Gastrocnemius medialis (tissue), 4 donors: ENCODE data around the gene ERBB2. TPM values are rescaled to one million over a fixed set of nuclear protein-coding genes. Genes with fewer than 3 reads are reported as not detected.
"Not testable (repeated sequence)": the region's sequence is repeated elsewhere in the genome, so short reads cannot be mapped to it uniquely, and the experiment has no call there.

Experiments
- ATAC-seq, 2 donors: fragments of 150-250 bp; one replicate each; pipeline ENCODE4 v1.9.1; 2016
- DNase-seq, 2 donors: peaks; one replicate each; pipeline ENCODE4 v3.0.0-alpha.2; 2019
- H3K27ac ChIP-seq, 4 donors: fragments of 200-600 bp; sonication (generic); 1 replicate in 1 of 4; 2 replicates in 3 of 4; pipeline ENCODE4 v1.5.1; 2016 to 2018; ENCODE audit warnings: mild to moderate bottlenecking in 2 of 4, moderate library complexity in 1 of 4
- H3K27me3 ChIP-seq, 3 donors: fragments of 200-600 bp; sonication (generic) in 2 of 3; 1 replicate in 1 of 3; 2 replicates in 2 of 3; pipeline versions ENCODE4 v1.5.1 to v1.6.0; 2016 to 2019; ENCODE audit warnings: mild to moderate bottlenecking in 1 of 3, moderate library complexity in 1 of 3
- H3K36me3 ChIP-seq, 2 donors: fragments of 200-600 bp; sonication (generic) in 1 of 2; one replicate each; pipeline ENCODE4 v1.5.1; 2017 to 2018
- H3K4me1 ChIP-seq, 2 donors: fragments of 200-600 bp; sonication (generic) in 1 of 2; one replicate each; pipeline ENCODE4 v1.5.1; 2016 to 2017; ENCODE audit warnings: mild to moderate bottlenecking in 2 of 2
- H3K4me3 ChIP-seq, 4 donors: fragments of 200-600 bp; sonication (generic) in 3 of 4; 1 replicate in 1 of 4; 2 replicates in 3 of 4; pipeline ENCODE4 v1.5.1; 2016 to 2019; ENCODE audit warnings: mild to moderate bottlenecking in 2 of 4
- H3K9me3 ChIP-seq, 3 donors: fragments of 200-600 bp; sonication (generic) in 2 of 3; 1 replicate in 1 of 3; 2 replicates in 2 of 3; pipeline ENCODE4 v1.5.1; 2016 to 2019
- POLR2A ChIP-seq, 2 donors: fragments of 450-650 bp; IDR thresholded peaks; one replicate each; pipeline ENCODE4 v1.6.1; 2017; ENCODE audit warnings: antibody characterized with exemption in 2 of 2, mild to moderate bottlenecking in 2 of 2, moderate library complexity in 2 of 2
- in situ Hi-C, 4 donors: fragments of 200-750 bp; cut with MboI; loops; one replicate each; pipeline versions ENCODE4 v1.15.0 to v1.8.0; 2017; ENCODE audit warnings: low sequenced_read_pairs in 4 of 4
- intact Hi-C: fragments of 100-400 bp; cut with DNase I; formaldehyde crosslinking; loops from one replicate; pipeline ENCODE4 v1.15.1; 2023; ENCODE audit warnings: low total_unique reads
- total RNA-seq, 4 donors: library from RNA; depleted of rRNA; stranded (reverse); fragments of >200 nt; gene quantifications; one replicate each; pipeline versions ENCODE4 v1.1.0 to v1.2.3, GENCODE V29; 2016
- TF ChIP-seq, protein P1 (sequence below), 5 experiments: fragments of 450-650 bp in 3 of 5; fragments of 200-600 bp in 2 of 5; sonication (generic) in 2 of 5; IDR thresholded peaks in 4 of 5; conservative IDR thresholded peaks in 1 of 5; 1 replicate in 4 of 5; 2 replicates in 1 of 5; pipeline ENCODE4 v1.5.1; 2016 to 2019; ENCODE audit warnings: antibody characterized with exemption in 5 of 5, mild to moderate bottlenecking in 3 of 5, moderate library complexity in 3 of 5

ERBB2 gene
- total RNA-seq, 4 donors from 2014 or later = 6.0 to 26.4 (median 15.3) TPM

DNA sequence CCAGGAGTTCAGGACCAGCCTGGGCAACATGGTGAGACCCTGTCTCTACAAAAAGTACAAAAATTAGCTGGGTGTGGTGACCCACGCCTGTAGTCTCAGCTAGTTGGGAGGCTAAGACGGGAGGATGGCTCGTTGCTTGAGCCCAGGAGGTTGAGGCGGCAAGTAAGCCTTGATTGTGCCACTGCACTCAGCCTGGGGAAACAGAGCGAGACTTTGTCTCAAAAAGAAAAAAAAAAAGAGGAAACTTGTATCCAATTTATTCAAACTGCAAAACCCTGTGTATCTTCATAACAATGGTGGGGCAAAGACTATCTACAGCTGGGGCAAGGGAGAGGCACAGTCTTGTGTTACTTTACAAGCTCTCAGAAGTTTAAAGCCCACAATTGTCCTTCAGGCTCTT is 59.3 kb downstream of the ERBB2 start:
- H3K4me3 ChIP-seq = no peak overlapping the region
- H3K9me3 ChIP-seq = no peaks in the 10 kb centered on the region
- DNase-seq (no peak), ATAC-seq (no peak)
- TF ChIP-seq POLR2A (IDR thresholded peaks at IDR 0.05) = no peak
- TF ChIP-seq, protein P1, sequence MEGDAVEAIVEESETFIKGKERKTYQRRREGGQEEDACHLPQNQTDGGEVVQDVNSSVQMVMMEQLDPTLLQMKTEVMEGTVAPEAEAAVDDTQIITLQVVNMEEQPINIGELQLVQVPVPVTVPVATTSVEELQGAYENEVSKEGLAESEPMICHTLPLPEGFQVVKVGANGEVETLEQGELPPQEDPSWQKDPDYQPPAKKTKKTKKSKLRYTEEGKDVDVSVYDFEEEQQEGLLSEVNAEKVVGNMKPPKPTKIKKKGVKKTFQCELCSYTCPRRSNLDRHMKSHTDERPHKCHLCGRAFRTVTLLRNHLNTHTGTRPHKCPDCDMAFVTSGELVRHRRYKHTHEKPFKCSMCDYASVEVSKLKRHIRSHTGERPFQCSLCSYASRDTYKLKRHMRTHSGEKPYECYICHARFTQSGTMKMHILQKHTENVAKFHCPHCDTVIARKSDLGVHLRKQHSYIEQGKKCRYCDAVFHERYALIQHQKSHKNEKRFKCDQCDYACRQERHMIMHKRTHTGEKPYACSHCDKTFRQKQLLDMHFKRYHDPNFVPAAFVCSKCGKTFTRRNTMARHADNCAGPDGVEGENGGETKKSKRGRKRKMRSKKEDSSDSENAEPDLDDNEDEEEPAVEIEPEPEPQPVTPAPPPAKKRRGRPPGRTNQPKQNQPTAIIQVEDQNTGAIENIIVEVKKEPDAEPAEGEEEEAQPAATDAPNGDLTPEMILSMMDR (IDR thresholded peaks at IDR 0.05 in 4 of 5, conservative IDR thresholded peaks at IDR 0.05 in 1 of 5) = no peak
- H3K4me1 ChIP-seq = peaks cover 0 to 5% of the 10 kb centered on the region in 2 donors
- H3K36me3 ChIP-seq = no peaks in the 10 kb centered on the region
- no peak overlapping the region for H3K27ac ChIP-seq
- in situ Hi-C loops (loop anchor here in 3 of 4 donors (10.0 kb wide), 2 partner anchors 134 to 204 kb away; partner anchors contain the start of gene PPP1R1B (in 2 of the 3)), intact Hi-C loops (loop anchor here (10.0 kb wide), 1 partner anchor 214 kb away; no protein-coding TSS in a partner anchor)
- H3K27me3 ChIP-seq = peaks cover 8 to 21% (median 12%) of the 10 kb centered on the region in 3 donors

DNA sequence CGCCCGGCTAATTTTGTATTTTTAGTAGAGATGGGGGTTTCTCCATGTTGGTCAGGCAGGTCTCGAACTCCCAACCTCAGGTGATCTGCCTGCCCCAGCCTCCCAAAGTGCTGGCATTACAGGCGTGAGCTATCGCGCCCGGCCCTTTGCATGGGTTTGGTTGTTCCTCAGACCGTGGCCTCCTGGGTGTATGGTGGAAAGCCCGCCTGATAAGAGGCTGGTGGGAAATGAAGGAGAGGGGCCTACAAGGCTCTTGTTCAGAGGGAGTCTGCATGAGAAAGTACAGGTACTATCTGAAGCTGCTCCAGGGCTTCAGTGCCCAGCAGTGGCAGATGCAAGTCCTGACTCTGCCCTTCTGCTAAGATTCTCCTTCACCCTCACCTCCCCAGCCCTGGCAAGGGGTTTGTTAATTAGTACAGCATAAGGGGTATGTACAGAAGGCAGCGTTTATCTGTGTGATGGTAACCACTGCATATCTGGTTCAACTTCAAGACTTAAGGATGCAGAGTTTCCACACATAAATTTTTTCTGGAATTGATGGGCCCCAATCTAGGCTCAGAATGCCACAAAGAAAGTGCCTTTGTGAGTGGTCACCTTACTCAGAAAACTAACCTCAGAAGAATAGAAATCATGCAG is 62.1 kb downstream of the ERBB2 start:
- no peak for TF ChIP-seq POLR2A (IDR thresholded peaks at IDR 0.05)
- TF ChIP-seq, protein P1 (IDR thresholded peaks at IDR 0.05 in 4 of 5, conservative IDR thresholded peaks at IDR 0.05 in 1 of 5) = no peak
- H3K27me3 ChIP-seq = peaks cover 8 to 21% (median 18%) of the 10 kb centered on the region in 3 donors
- H3K9me3 ChIP-seq = no peaks in the 10 kb centered on the region
- in situ Hi-C loops (no loop called here), intact Hi-C loops (no loop called here)
- no peaks in the 10 kb centered on the region for H3K4me1 ChIP-seq
- no peaks in the 10 kb centered on the region for H3K36me3 ChIP-seq
- no peak overlapping the region for H3K27ac ChIP-seq
- no peak for DNase-seq
- no peak overlapping the region for H3K4me3 ChIP-seq
- ATAC-seq = no peak

DNA sequence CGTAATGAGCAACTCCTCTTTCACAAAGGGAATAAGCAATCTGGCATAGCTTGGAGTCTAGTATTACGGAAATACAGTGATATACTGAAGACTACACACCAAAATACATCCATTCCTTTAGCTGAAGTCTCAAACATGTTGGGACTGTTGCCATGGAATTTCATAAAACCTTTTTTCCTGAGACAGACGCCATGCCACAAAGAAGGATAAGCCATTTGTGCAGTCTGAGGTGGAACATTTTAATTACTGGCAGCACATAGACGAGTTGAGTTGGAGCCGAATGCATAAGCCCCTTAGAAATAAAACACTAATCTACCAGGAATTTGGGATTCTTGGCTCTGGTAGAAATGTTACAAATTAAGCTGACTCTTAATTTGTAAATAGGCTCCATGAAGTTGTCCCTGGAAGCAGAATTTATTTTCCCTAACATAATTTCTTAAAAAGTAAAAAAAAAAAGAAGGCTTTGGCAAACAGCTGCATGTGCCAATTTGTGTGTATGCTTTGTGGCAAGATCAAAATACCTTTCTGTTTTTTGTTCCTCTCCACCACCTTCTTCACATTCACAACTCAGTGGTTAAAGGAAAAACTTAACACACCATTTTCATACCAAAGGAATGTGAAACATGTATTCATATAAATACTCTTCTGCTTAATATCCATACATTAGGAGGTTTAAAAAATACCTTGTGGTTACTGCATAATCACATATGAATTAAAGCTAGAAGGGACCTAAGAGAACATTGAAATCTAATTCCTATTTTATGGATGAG is 63.4 kb downstream of the ERBB2 start:
- Histone ChIP-seq H3K9me3 (no peaks in the 10 kb centered on the region), H3K27me3 (peaks cover 8 to 21% (median 18%) of the 10 kb centered on the region in 3 donors), H3K36me3 (no peaks in the 10 kb centered on the region), H3K4me3 (no peak overlapping the region), H3K4me1 (no peaks in the 10 kb centered on the region), H3K27ac (no peak overlapping the region)
- ATAC-seq (no peak), DNase-seq (no peak)
- in situ Hi-C loops (no loop called here), intact Hi-C loops (no loop called here)
- TF ChIP-seq POLR2A (IDR thresholded peaks at IDR 0.05) = no peak
- TF ChIP-seq, protein P1 (IDR thresholded peaks at IDR 0.05 in 4 of 5, conservative IDR thresholded peaks at IDR 0.05 in 1 of 5) = no peak

DNA sequence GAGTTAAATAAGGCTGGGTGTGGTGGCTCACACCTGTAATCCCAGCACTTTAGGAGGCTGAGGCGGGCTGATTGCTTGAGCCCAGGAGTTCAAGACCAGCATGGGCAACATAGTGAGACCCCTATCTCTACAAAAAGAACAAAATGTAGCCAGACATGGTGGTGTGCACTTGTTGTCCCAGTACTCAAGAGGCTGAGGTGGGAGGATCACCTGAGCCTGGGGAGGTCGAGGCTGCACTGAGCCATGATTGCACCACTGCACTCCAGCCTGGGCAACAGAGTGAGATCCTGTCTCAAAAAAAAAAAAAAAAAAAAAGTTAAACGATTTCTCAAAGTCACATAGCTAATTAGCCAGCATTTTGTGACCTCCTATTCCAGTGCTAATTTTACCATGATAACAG is 64.3 kb downstream of the ERBB2 start:
- ATAC-seq, intact Hi-C loops, H3K4me3 ChIP-seq, DNase-seq, H3K4me1 ChIP-seq, H3K9me3 ChIP-seq, in situ Hi-C loops, H3K36me3 ChIP-seq, H3K27ac ChIP-seq: not testable (repeated sequence)
- H3K27me3 ChIP-seq = peaks cover 8 to 21% (median 18%) of the 10 kb centered on the region in 3 donors

DNA sequence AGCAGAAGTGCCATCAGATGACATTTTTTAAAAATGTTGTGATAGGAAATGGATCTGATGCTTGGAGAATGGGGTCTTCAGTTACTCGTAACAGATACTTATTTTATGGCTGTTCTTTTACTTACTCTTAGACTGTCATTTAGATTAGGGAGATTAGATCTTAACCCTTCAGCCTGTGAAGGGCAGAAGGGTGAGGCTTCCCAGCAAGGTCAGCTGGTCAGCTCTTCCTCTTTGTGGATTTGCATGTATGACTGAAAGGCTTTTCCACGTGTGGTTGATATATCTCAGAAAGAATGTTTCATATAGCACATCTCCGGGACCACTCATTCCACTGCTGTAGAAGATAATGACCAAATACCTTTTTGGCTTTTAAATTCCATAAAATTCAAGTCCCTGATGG is 65.3 kb downstream of the ERBB2 start:
- H3K36me3 ChIP-seq = no peaks in the 10 kb centered on the region
- H3K4me1 ChIP-seq = no peaks in the 10 kb centered on the region
- no peak overlapping the region for H3K27ac ChIP-seq
- no peak overlapping the region for H3K4me3 ChIP-seq
- H3K27me3 ChIP-seq = peaks cover 8 to 21% (median 18%) of the 10 kb centered on the region in 3 donors
- in situ Hi-C loops (no loop called here), intact Hi-C loops (no loop called here)
- DNase-seq (no peak), ATAC-seq (no peak)
- H3K9me3 ChIP-seq = no peaks in the 10 kb centered on the region
- TF ChIP-seq, protein P1 (IDR thresholded peaks at IDR 0.05 in 4 of 5, conservative IDR thresholded peaks at IDR 0.05 in 1 of 5) = no peak
- no peak for TF ChIP-seq POLR2A (IDR thresholded peaks at IDR 0.05)
